Common myeloid progenitor, CD34-positive (primary cell): ENCODE data around the gene TP53I13.

Experiments used
- CTCF ChIA-PET: fragments of 350-600 bp; sonication (Branson Sonifier 250); formaldehyde crosslinking; loops from one replicate; lab custom pipeline; 2021; ENCODE audit warnings: antibody characterized with exemption; lab: Charles Lee
- POLR2A ChIA-PET: fragments of 350-600 bp; sonication (Branson Sonifier 250); formaldehyde crosslinking; loops from one replicate; lab custom pipeline; 2021; ENCODE audit warnings: antibody characterized with exemption; lab: Charles Lee
- DNase-seq, 3 donors: peaks; one replicate each; pipeline versions ENCODE4 v3.0.0 to v3.0.0-alpha.2; 2013
- H3K27ac ChIP-seq, 2 experiments: 1 replicate in 1 of 2; 2 replicates in 1 of 2; pipeline ENCODE4 v1.7.0; 2013; ENCODE audit warnings: inconsistent platforms in 2 of 2, low read length in 2 of 2, mild to moderate bottlenecking in 2 of 2, low read depth in 1 of 2, moderate library complexity in 1 of 2; ENCODE audit not compliant: severe bottlenecking in 2 of 2, insufficient read depth in 1 of 2, poor library complexity in 1 of 2
- H3K27me3 ChIP-seq, 5 experiments: replicated peaks in 2 of 5; 1 replicate in 3 of 5; 2 replicates in 2 of 5; pipeline versions ENCODE4 v1.6.1 to v1.7.0; 2013; ENCODE audit warnings: low read length in 4 of 5, mild to moderate bottlenecking in 2 of 5, moderate library complexity in 2 of 5, inconsistent platforms in 1 of 5; ENCODE audit not compliant: insufficient read depth in 5 of 5, control insufficient read depth in 4 of 5
- H3K36me3 ChIP-seq, 4 experiments: 1 replicate in 2 of 4; 2 replicates in 2 of 4; pipeline versions ENCODE4 v1.6.1 to v1.7.0; 2013; ENCODE audit warnings: low read length in 3 of 4, control low read depth in 1 of 4, mild to moderate bottlenecking in 1 of 4; ENCODE audit not compliant: control insufficient read depth in 4 of 4, insufficient read depth in 4 of 4
- H3K4me1 ChIP-seq, 4 experiments: 1 replicate in 3 of 4; 2 replicates in 1 of 4; pipeline versions ENCODE4 v1.6.1 to v1.7.1; 2013; ENCODE audit warnings: low read length in 3 of 4, mild to moderate bottlenecking in 3 of 4, control low read depth in 1 of 4, inconsistent platforms in 1 of 4, moderate library complexity in 1 of 4; ENCODE audit not compliant: control insufficient read depth in 4 of 4, insufficient read depth in 4 of 4; ENCODE audit errors: control extremely low read depth in 1 of 4
- H3K4me3 ChIP-seq, 7 experiments: 1 replicate in 4 of 7; 2 replicates in 3 of 7; pipeline versions ENCODE4 v1.5.1 to v1.7.0; 2013; ENCODE audit warnings: mild to moderate bottlenecking in 7 of 7, low read length in 6 of 7, moderate library complexity in 6 of 7, inconsistent platforms in 2 of 7, low read depth in 2 of 7, control low read depth in 1 of 7; ENCODE audit not compliant: insufficient read depth in 4 of 7, control insufficient read depth in 1 of 7; ENCODE audit errors: extremely low read depth in 1 of 7
- H3K9me3 ChIP-seq, 5 experiments: 1 replicate in 4 of 5; 2 replicates in 1 of 5; pipeline versions ENCODE4 v1.6.1 to v1.7.1; 2013; ENCODE audit warnings: low read length in 4 of 5, mild to moderate bottlenecking in 2 of 5, inconsistent platforms in 1 of 5, low read depth in 1 of 5, moderate library complexity in 1 of 5; ENCODE audit not compliant: control insufficient read depth in 4 of 5, insufficient read depth in 2 of 5; ENCODE audit errors: control extremely low read depth in 1 of 5
- WGBS: methylation state at CpG from one replicate; pipeline ENCODE4 v1.1.5; 2013; ENCODE audit not compliant: insufficient coverage; 5-methylcytosine and 5-hydroxymethylcytosine counted together

The TP53I13 gene

DNA sequence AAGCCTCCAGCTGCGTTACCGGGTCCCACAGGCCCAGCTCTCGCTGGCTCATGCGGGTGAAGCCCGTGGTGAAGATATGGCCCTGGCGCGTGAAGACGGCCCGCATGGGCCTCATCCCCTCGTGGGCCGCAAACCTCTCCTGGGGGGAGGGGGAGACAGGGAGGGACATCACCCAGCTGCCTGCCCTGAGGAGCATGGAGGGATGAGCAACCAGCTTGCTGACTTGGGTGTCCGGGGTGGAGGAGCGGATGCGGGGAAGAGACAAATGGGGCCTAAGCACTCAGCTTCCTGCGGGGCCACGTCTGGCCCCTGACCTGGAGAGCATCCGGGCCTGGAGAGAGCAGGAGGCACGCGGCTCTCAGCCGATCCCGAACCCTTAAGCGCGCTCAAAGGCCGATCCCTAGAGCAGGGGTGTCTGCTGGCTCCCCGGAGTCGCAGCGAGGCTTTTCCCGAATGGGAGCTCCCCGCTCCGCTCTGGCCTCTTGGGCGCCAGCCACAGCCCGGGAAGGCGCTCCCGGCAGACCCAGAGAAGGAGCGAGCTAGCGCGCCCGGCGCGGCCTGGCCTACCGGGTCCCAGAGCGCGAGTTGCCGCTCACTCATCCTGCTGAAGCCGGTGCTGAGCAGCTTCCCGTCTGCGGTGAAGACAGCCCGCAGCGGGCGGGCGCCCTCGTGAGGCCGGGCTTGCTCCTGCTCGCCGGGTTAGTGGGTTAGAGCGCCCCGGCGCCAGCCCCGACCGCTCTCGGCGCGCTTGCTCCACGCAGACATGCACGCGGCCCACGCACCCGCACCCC, 49.2 kb downstream of the TP53I13 start:
- Histone ChIP-seq H3K27ac (no peak overlapping the region), H3K36me3 (no peaks in the 10 kb centered on the region), H3K4me3 (peak overlapping the region in 6 of 7 experiments; percentile 9 to 82 (median 58)), H3K27me3 (peaks cover 0 to 30% (median 18%) of the 10 kb centered on the region in 5 experiments), H3K4me1 (peaks cover 2 to 72% (median 62%) of the 10 kb centered on the region in 4 experiments), H3K9me3 (no peaks in the 10 kb centered on the region)
- CTCF ChIA-PET, result interaction anchor here (0.6 to 7.8 kb wide), 40 partner anchors 9 to 475 kb away, joined by 3 to 179 read pairs (median 5); partner anchors contain the start of genes ABHD15, ANKRD13B, SSH2 and TP53I13
- peak; percentile 87 to 92 (median 92) for DNase-seq
- under 1% methylated on average over 61 of the region's 68 CpGs for WGBS
- POLR2A ChIA-PET, result interaction anchor here (0.6 to 0.8 kb wide), 3 partner anchors 26 to 214 kb away, joined by 3 read pairs; no protein-coding TSS in a partner anchor

DNA sequence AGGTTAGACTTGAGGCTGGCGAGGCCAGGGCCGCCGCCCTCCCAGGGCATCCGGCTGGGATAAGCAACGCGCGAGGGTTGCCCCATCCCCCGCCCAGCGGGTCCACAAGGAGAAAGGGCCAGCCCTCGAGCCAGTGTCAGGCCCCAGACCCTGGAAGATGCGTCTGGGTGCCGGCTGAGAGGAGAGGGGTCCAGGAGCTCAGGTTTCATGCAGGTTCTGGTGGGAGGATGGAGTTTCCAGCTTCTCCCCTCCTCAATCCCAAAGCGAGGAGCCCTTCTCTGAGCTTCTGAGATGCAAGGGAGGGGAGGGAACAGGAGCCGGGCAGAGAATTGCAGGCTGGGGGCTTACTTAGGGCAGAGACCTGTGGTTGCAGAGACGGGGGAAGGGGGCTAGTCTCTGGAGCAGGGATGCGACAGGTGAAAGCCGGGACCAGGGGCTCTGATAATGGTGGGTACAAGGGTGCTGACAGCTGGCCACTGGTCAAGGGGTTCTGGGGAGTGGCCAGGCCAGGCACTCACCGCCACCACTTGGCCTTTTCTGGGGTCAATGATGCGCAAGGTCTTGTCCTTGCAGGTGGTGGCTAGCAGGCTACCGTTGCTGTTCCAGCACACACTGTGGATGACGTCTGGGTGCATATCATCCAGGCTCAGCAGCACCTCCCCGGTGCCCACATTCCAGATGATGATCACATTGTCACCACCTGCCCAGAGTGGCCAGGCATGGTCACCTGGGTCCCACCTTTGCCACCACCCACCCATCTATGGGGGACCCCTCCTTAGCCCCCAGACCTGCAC, 50.0 kb downstream of the TP53I13 start:
- Histone ChIP-seq H3K36me3 (no peaks in the 10 kb centered on the region), H3K9me3 (no peaks in the 10 kb centered on the region), H3K27me3 (peaks cover 0 to 29% (median 16%) of the 10 kb centered on the region in 5 experiments), H3K4me1 (peaks cover 2 to 72% (median 63%) of the 10 kb centered on the region in 4 experiments), H3K27ac (no peak overlapping the region), H3K4me3 (peak overlapping the region in 5 of 7 experiments; percentile 35 to 82 (median 63))
- POLR2A ChIA-PET, result interaction anchor here (0.8 kb wide), 1 partner anchor 27 kb away, joined by 3 read pairs; no protein-coding TSS in a partner anchor
- no peak for DNase-seq
- WGBS, result 58% methylated on average over 12 of the region's 22 CpGs
- CTCF ChIA-PET, result interaction anchor here (0.6 to 7.8 kb wide), 33 partner anchors 9 to 475 kb away, joined by 3 to 179 read pairs (median 5); partner anchors contain the start of genes ABHD15, ANKRD13B, SSH2 and TP53I13

DNA sequence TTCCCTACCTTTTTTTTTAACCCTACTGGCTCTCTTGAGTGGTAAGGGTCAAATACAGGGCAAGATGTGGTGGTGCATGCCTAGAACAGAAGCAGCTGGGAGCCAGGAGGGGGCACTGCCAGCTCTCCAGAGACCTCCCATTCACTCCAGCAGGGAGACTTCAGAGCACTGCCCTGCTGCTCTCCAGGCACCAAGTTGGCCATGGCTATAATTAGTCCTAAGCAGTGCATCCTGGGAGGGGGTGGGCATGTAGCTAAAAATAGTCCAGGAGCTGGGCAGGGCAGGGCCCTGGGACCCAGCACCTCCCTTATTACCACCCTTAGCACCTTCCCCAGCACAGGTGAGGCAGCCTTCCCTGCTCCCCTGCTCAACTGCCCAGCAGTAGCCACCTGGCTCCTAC, 50.8 kb downstream of the TP53I13 start:
- ChIA-PET CTCF (interaction anchor here (0.8 to 7.8 kb wide), 11 partner anchors 12 to 370 kb away, joined by 3 to 179 read pairs (median 9); partner anchors contain the start of genes ANKRD13B and SSH2), POLR2A (no interaction called here)
- H3K27me3 ChIP-seq, result peaks cover 0 to 29% (median 16%) of the 10 kb centered on the region in 5 experiments
- H3K4me3 ChIP-seq, result no peak overlapping the region
- H3K27ac ChIP-seq, result no peak overlapping the region
- peak in 2 of 3 donors; percentile 37 to 64 for DNase-seq
- H3K9me3 ChIP-seq, result no peaks in the 10 kb centered on the region
- H3K4me1 ChIP-seq, result peaks cover 2 to 64% (median 55%) of the 10 kb centered on the region in 4 experiments
- no peaks in the 10 kb centered on the region for H3K36me3 ChIP-seq

DNA sequence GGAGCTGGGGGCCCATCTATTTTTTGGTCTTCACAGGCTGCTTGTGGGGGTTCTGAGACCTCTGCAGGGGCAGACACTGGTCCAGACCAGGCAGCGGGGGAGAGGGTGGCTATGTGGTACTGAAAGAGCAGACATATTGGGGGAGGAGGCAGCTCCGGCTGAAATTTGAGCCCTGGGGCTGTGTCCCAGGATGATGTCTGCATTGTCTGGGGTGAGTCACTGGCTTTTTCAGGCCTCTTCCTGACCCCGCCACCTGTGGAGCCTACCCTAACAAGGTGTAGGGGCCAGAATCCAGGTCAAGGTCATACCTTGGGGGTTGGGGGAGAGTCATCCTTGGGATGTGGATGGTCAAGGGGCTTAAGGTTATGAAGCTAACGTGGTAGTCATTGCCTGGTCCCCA, 51.8 kb downstream of the TP53I13 start:
- Histone ChIP-seq H3K27me3 (peaks cover 0 to 29% (median 16%) of the 10 kb centered on the region in 5 experiments), H3K9me3 (no peaks in the 10 kb centered on the region), H3K36me3 (peaks cover 0 to 2% (median 0%) of the 10 kb centered on the region in 4 experiments), H3K4me3 (no peak overlapping the region), H3K27ac (no peak overlapping the region), H3K4me1 (peaks cover 2 to 54% (median 45%) of the 10 kb centered on the region in 4 experiments)
- ChIA-PET CTCF (interaction anchor here (0.8 to 7.8 kb wide), 5 partner anchors 28 to 369 kb away, joined by 3 to 71 read pairs (median 3); partner anchors contain the start of gene ANKRD13B), POLR2A (interaction anchor here (0.7 kb wide), 1 partner anchor 51 kb away, joined by 3 read pairs; no protein-coding TSS in a partner anchor)
- no peak for DNase-seq
- 100% methylated on average over 3 of the region's 4 CpGs for WGBS

DNA sequence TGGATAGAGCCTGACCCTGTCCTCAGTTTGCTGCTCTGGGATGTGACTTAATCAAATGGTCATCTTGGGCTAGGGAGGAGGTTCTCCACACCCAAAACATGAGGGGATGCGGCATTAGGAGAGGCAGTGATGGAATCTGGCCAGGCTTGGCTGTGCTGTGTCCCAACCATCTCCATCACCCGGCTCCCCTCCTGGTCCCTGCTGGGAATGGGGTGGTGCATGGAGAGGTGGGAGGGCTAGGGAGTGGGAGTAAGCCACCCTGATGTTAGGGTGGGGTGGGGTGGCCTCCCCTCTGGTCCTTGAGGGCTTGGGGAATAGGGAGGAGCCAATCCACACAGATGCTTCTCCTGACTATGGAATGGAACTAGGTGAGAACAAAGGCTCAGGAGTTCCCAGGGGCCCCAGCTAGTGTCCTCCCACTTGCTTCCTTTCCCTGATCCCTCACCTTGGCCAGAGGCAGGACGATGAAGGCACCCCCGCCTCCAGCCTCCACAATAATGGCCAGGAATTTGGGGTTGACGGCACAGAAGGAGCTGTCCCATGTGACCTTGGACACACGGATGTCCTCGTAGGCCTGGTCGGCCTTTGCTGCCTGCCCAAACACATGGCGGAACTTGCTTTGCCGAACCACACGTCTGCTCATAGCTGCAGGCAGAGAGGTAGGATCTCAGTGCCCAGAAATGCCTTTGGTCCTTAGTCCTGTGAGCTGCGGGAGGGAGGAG, 52.4 kb downstream of the TP53I13 start:
- peaks cover 0 to 29% (median 15%) of the 10 kb centered on the region in 5 experiments for H3K27me3 ChIP-seq
- CTCF ChIA-PET, result interaction anchor here (0.9 to 2.1 kb wide), 8 partner anchors 18 to 368 kb away, joined by 3 to 7 read pairs (median 3); partner anchors contain the start of gene EFCAB5
- 97% methylated on average over 10 of the region's 12 CpGs for WGBS

DNA sequence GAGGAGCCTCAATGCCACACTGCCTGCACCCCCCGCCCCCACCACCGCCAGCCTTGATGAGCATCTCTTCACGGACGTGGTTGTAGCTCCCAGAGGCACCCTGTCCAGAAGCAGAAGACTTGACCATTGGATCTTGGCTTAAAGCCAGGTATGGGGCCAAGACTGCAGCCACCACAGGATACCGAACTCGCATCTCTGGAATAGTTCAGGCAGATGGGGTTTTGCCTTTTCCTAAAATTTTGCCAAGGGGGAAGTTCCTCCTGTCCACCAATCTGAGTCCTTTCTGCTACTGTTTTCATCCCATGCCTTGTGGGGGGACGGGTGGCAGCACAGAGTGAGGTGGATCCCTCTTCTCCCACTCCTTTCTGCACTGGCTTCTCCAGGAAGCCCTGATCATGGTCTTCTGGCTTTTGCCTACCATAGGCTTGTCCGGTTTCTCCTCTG, 53.3 kb downstream of the TP53I13 start:
- ChIA-PET POLR2A (no interaction called here), CTCF (interaction anchor here (0.9 to 2.1 kb wide), 6 partner anchors 17 to 319 kb away, joined by 3 to 7 read pairs (median 3); partner anchors contain the start of gene EFCAB5)
- Histone ChIP-seq H3K27me3 (peaks cover 0 to 21% (median 7%) of the 10 kb centered on the region in 5 experiments), H3K9me3 (no peaks in the 10 kb centered on the region), H3K4me3 (peak overlapping the region in 5 of 7 experiments; percentile 67 to 82 (median 74)), H3K27ac (no peak overlapping the region), H3K36me3 (peaks cover 0 to 2% (median 0%) of the 10 kb centered on the region in 4 experiments), H3K4me1 (peaks cover 0 to 39% (median 30%) of the 10 kb centered on the region in 4 experiments)
- no peak for DNase-seq
- WGBS, result 83% methylated on average over 8 of the region's 8 CpGs

More for the DNA sequence above, 52.4 kb downstream of the TP53I13 start:
- Histone ChIP-seq H3K4me3 (no peak overlapping the region), H3K36me3 (peaks cover 0 to 2% (median 0%) of the 10 kb centered on the region in 4 experiments), H3K27ac (no peak overlapping the region), H3K4me1 (peaks cover 2 to 48% (median 39%) of the 10 kb centered on the region in 4 experiments), H3K9me3 (no peaks in the 10 kb centered on the region)
- POLR2A ChIA-PET, result interaction anchor here (0.5 kb wide), 1 partner anchor 140 kb away, joined by 3 read pairs; no protein-coding TSS in a partner anchor
- no peak for DNase-seq
